K562 (cell line): ENCODE data around the gene MIB2. TPM values are rescaled to one million over a fixed set of nuclear protein-coding genes. Genes with fewer than 3 reads are reported as not detected.

ENCODE experiments used
- ASH1L ChIP-seq: fragments of 450-650 bp; IDR thresholded peaks from 2 replicates; pipeline ENCODE4 v1.6.1; 2018; ENCODE audit warnings: borderline replicate concordance, mild to moderate bottlenecking, low read depth; ENCODE audit not compliant: partially characterized antibody
- BHLHE40 ChIP-seq: IDR thresholded peaks from 2 replicates; pipeline ENCODE4 v1.6.1; 2011; ENCODE audit warnings: low read length, improper control_type of control experiment
- CBFA2T2 ChIP-seq: fragments of 450-650 bp; conservative IDR thresholded peaks from 2 replicates; pipeline ENCODE4 v1.6.1; 2017; ENCODE audit warnings: mild to moderate bottlenecking
- ETV1 ChIP-seq: fragments of 450-650 bp; conservative IDR thresholded peaks from 2 replicates; pipeline ENCODE4 v1.6.1; 2016; ENCODE audit warnings: missing genetic modification characterization, control low read depth, low read depth, missing compliant biosample characterization
- MEIS2 ChIP-seq: fragments of 450-650 bp; IDR thresholded peaks from 2 replicates; pipeline ENCODE4 v1.6.1; 2014; ENCODE audit warnings: mild to moderate bottlenecking; ENCODE audit not compliant: partially characterized antibody
- OTX1 ChIP-seq: fragments of 450-650 bp; formaldehyde crosslinking; IDR thresholded peaks from 2 replicates; pipeline ENCODE4 v1.4.0; 2022; ENCODE audit warnings: mild to moderate bottlenecking
- POU5F1 ChIP-seq: fragments of 150-350 bp; IDR thresholded peaks from 2 replicates; pipeline ENCODE4 v1.6.1; 2014; ENCODE audit warnings: borderline replicate concordance, low read length, low read depth, mild to moderate bottlenecking; ENCODE audit not compliant: partially characterized antibody
- PURB ChIP-seq: sonication (generic); formaldehyde crosslinking; IDR thresholded peaks from 2 replicates; pipeline ENCODE4 v1.9.0; 2021; ENCODE audit warnings: low read depth, mild to moderate bottlenecking, missing genetic modification reagents
- SAFB ChIP-seq: fragments of 200-400 bp; formaldehyde crosslinking; IDR thresholded peaks from 2 replicates; pipeline ENCODE4 v1.6.1; 2017; ENCODE audit warnings: low read depth, low read length, borderline replicate concordance
- SMARCB1 ChIP-seq: IDR thresholded peaks from 2 replicates; pipeline ENCODE4 v1.6.1; 2011; ENCODE audit warnings: improper control_type of control experiment, low read depth; ENCODE audit not compliant: insufficient read length
- SRSF1 ChIP-seq: fragments of 200-400 bp; formaldehyde crosslinking; IDR thresholded peaks from 2 replicates; pipeline ENCODE4 v1.6.1; 2017; ENCODE audit warnings: mild to moderate bottlenecking, low read depth, low read length, moderate library complexity
- ZNF143 ChIP-seq: sonication (generic); formaldehyde crosslinking; IDR thresholded peaks from 2 replicates; pipeline ENCODE4 v1.9.0; 2022; ENCODE audit warnings: mild to moderate bottlenecking, missing genetic modification reagents
- ZNF217 ChIP-seq: sonication (generic); formaldehyde crosslinking; IDR thresholded peaks from 2 replicates; pipeline ENCODE4 v1.8.0; 2022; ENCODE audit warnings: mild to moderate bottlenecking, missing genetic modification reagents
- polyA plus RNA-seq, 8 experiments: library from polyadenylated mRNA; depleted of rRNA in 4 of 8; stranded (reverse) in 5 of 8; unstranded in 3 of 8; fragments of >200 nt; fragmentation: Nextera tagmentation in 2 of 8; fragmentation: Illumina TruSeq in 1 of 8; extraction: Ambion mirVana in 2 of 8; extraction: Trizol in 1 of 8; gene quantifications; 2 replicates each; pipeline versions ENCODE4 v1.2.1 to v1.2.3, GENCODE V29; 2011 to 2014; ENCODE audit warnings: inconsistent platforms in 1 of 8, missing spikeins in 1 of 8
- total RNA-seq, 7 experiments: library from RNA; depleted of rRNA in 6 of 7; stranded (reverse); fragments of >200 nt in 6 of 7; fragmentation: Illumina TruSeq in 2 of 7; extraction: Trizol in 2 of 7; gene quantifications; 2 replicates each; pipeline versions ENCODE4 v1.2.1 to v1.2.3, GENCODE V29; 2011 to 2021; ENCODE audit warnings: low replicate concordance in 1 of 7
- TF ChIP-seq, protein P1 (sequence below): fragments of 450-650 bp; IDR thresholded peaks from 2 replicates; pipeline ENCODE4 v1.6.1; 2016; ENCODE audit warnings: antibody characterized with exemption
- TF ChIP-seq, protein P2 (sequence below), 2 experiments: fragments of 150-350 bp in 1 of 2; IDR thresholded peaks; 2 replicates each; pipeline ENCODE4 v1.6.1; 2012 to 2016; ENCODE audit warnings: low read depth in 2 of 2, low read length in 2 of 2, mild to moderate bottlenecking in 1 of 2, moderate library complexity in 1 of 2

MIB2 gene
- total and polyA plus RNA-seq, 9 of the 15 experiments (the other 6 are each of a cell fraction or from before 2014, with no cell fraction given): 0.04 to 17.0 (median 4.9) TPM; not detected in 1

DNA sequence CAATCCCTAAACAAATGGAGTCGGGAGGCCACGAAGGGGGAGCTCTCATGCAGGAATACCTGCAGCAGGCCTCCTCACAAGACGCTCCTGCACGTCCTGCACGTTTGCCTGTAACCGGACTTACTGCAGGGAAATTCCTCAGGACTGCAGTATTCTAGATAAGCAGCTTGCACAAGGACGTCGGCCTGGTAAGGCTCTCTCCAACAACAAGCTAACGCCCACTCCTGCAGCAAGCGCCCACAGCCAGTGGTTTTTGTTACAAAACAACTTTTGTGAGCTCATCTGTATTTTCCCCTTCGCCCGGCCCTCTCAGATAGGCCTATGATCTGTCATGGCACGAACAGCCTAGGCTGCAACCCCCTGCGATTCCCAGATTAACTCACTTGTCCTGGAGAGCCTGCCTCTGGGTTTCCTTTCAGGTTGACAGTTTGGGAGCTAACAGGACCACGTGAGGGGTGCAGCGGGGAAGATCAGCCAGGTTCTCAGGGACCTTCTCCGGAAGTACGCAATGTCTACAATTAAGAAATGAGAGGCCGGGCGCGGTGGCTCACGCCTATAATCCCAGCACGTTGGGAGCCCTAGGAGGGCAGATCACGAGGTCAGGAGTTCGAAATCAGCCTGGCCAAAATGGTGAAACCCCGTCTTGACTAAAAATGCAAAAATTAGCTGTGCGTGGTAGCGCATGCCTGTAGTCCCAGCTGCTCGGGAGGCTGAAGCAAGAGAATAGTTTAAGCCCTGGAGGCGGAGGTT lies 921 bp upstream of the MIB2 start (continued):
- no peak for TF ChIP-seq MEIS2
- TF ChIP-seq ZNF217 (CRISPR knock-in tag): no peak
- TF ChIP-seq, protein P1, sequence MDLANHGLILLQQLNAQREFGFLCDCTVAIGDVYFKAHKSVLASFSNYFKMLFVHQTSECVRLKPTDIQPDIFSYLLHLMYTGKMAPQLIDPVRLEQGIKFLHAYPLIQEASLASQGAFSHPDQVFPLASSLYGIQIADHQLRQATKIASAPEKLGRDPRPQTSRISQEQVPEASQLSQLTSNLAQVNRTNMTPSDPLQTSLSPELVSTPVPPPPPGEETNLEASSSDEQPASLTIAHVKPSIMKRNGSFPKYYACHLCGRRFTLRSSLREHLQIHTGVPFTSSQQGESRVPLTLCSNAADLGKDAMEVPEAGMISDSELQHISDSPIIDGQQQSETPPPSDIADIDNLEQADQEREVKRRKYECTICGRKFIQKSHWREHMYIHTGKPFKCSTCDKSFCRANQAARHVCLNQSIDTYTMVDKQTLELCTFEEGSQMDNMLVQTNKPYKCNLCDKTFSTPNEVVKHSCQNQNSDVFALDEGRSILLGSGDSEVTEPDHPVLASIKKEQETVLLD: no peak
- no peak for TF ChIP-seq ASH1L
- TF ChIP-seq POU5F1: no peak
- peak; percentile 64 for TF ChIP-seq ETV1 (tag)
- TF ChIP-seq ZNF143 (CRISPR knock-in tag): peak; percentile 37; the same call in 1 of the 2 replicates
- no peak for TF ChIP-seq OTX1 (CRISPR knock-in tag)
- TF ChIP-seq SAFB: no peak
- peak; percentile 75 for TF ChIP-seq BHLHE40
- TF ChIP-seq CBFA2T2: peak; percentile 52
- TF ChIP-seq, protein P2, sequence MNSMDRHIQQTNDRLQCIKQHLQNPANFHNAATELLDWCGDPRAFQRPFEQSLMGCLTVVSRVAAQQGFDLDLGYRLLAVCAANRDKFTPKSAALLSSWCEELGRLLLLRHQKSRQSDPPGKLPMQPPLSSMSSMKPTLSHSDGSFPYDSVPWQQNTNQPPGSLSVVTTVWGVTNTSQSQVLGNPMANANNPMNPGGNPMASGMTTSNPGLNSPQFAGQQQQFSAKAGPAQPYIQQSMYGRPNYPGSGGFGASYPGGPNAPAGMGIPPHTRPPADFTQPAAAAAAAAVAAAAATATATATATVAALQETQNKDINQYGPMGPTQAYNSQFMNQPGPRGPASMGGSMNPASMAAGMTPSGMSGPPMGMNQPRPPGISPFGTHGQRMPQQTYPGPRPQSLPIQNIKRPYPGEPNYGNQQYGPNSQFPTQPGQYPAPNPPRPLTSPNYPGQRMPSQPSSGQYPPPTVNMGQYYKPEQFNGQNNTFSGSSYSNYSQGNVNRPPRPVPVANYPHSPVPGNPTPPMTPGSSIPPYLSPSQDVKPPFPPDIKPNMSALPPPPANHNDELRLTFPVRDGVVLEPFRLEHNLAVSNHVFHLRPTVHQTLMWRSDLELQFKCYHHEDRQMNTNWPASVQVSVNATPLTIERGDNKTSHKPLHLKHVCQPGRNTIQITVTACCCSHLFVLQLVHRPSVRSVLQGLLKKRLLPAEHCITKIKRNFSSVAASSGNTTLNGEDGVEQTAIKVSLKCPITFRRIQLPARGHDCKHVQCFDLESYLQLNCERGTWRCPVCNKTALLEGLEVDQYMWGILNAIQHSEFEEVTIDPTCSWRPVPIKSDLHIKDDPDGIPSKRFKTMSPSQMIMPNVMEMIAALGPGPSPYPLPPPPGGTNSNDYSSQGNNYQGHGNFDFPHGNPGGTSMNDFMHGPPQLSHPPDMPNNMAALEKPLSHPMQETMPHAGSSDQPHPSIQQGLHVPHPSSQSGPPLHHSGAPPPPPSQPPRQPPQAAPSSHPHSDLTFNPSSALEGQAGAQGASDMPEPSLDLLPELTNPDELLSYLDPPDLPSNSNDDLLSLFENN (IDR thresholded peaks at IDR 0.05; ENCODE audit: low read depth in 2 of 2, low read length in 2 of 2): peak in 1 of 2 experiments; percentile 68; a peak in 2 of 4 replicates
- no peak for TF ChIP-seq PURB (CRISPR knock-in tag)
- TF ChIP-seq SMARCB1: no peak
- TF ChIP-seq SRSF1: no peak
